Esophagus muscularis mucosa (tissue), 4 donors: ENCODE data around the gene SAP130. TPM values are rescaled to one million over a fixed set of nuclear protein-coding genes. Genes with fewer than 3 reads are reported as not detected.

ENCODE experiments used
- DNase-seq: peaks from one replicate; pipeline ENCODE4 v3.0.0-alpha.2; 2017; ENCODE audit errors: extremely low spot score
- H3K27ac ChIP-seq, 4 donors: fragments of 200-600 bp; sonication (generic); replicated peaks in 1 of 4; 1 replicate in 3 of 4; 2 replicates in 1 of 4; pipeline ENCODE4 v1.5.1; 2016 to 2019; ENCODE audit warnings: mild to moderate bottlenecking in 1 of 4
- H3K27me3 ChIP-seq, 4 donors: fragments of 200-600 bp; sonication (generic); one replicate each; pipeline versions ENCODE4 v1.5.1 to v1.6.0; 2016 to 2019
- H3K36me3 ChIP-seq, 4 donors: fragments of 200-600 bp; sonication (generic); one replicate each; pipeline ENCODE4 v1.5.1; 2016 to 2019
- H3K4me1 ChIP-seq, 4 donors: fragments of 200-600 bp; sonication (generic); one replicate each; pipeline ENCODE4 v1.5.1; 2016 to 2019
- H3K4me3 ChIP-seq, 4 donors: fragments of 200-600 bp; sonication (generic); 1 replicate in 2 of 4; 2 replicates in 2 of 4; pipeline ENCODE4 v1.5.1; 2016 to 2019; ENCODE audit warnings: mild to moderate bottlenecking in 4 of 4, moderate library complexity in 1 of 4
- H3K9me3 ChIP-seq, 4 donors: fragments of 200-600 bp; sonication (generic); 1 replicate in 3 of 4; 2 replicates in 1 of 4; pipeline ENCODE4 v1.5.1; 2016 to 2019
- CTCF ChIP-seq, 3 experiments: fragments of 200-600 bp in 2 of 3; fragments of 450-650 bp in 1 of 3; sonication (generic) in 2 of 3; IDR thresholded peaks; one replicate each; pipeline ENCODE4 v1.5.1; 2017 to 2019; ENCODE audit warnings: antibody characterized with exemption in 3 of 3, mild to moderate bottlenecking in 2 of 3, moderate library complexity in 1 of 3
- EP300 ChIP-seq: sonication (generic); formaldehyde crosslinking; IDR thresholded peaks from one replicate; pipeline ENCODE4 v1.6.1; 2017; ENCODE audit warnings: antibody characterized with exemption
- POLR2A ChIP-seq: fragments of 450-650 bp; IDR thresholded peaks from one replicate; pipeline ENCODE4 v1.6.1; 2017; ENCODE audit warnings: antibody characterized with exemption, moderate library complexity, mild to moderate bottlenecking, low read depth
- POLR2AphosphoS5 ChIP-seq, 2 donors: sonication (generic); formaldehyde crosslinking; IDR thresholded peaks; one replicate each; pipeline ENCODE4 v1.6.1; 2017; ENCODE audit warnings: antibody characterized with exemption in 2 of 2
- WGBS: methylation state at CpG from one replicate; pipeline ENCODE4 v1.1.5; 2018; 5-methylcytosine and 5-hydroxymethylcytosine counted together
- intact Hi-C: fragments of 100-400 bp; cut with DNase I; formaldehyde crosslinking; loops from one replicate; pipeline ENCODE4 v1.15.1; 2023
- total RNA-seq, 4 donors: library from RNA; depleted of rRNA; stranded (reverse); fragments of >200 nt; gene quantifications; one replicate each; pipeline versions ENCODE4 v1.1.0 to v1.2.1, GENCODE V29; 2016

SAP130 gene
- total RNA-seq, 4 donors from 2014 or later, result 6.8 to 12.3 (median 10.7) TPM

GRCh38 chr2:128027278-128027800 is 520 bp downstream of the SAP130 start:
- Histone ChIP-seq H3K27ac (peak overlapping the region; percentile 95 to 99 (median 96)), H3K27me3 (peaks cover 0 to 4% (median 0%) of the 10 kb centered on the region in 4 donors), H3K36me3 (peaks cover 0 to 6% (median 2%) of the 10 kb centered on the region in 4 donors), H3K4me3 (peak overlapping the region; percentile 87 to 98 (median 95)), H3K4me1 (peaks cover 12 to 26% (median 21%) of the 10 kb centered on the region in 4 donors), H3K9me3 (no peaks in the 10 kb centered on the region)
- peak; percentile 100 for DNase-seq
- WGBS, result no CpG with 5 or more reads among the region's 51 CpGs
- TF ChIP-seq EP300, result no peak
- peak in 1 of 2 donors; percentile 69 for TF ChIP-seq POLR2AphosphoS5 (IDR thresholded peaks at IDR 0.05)
- intact Hi-C loops, result loop anchor here (5.0 kb wide), 2 partner anchors 65 to 140 kb away; partner anchors contain the start of genes AMMECR1L and UGGT1

- Histone ChIP-seq H3K4me1 (peaks cover 12 to 26% (median 21%) of the 10 kb centered on the region in 4 donors), H3K9me3 (no peaks in the 10 kb centered on the region), H3K4me3 (peak overlapping the region; percentile 87 to 98 (median 95)), H3K27ac (peak overlapping the region; percentile 95 to 99 (median 96)), H3K27me3 (peaks cover 0 to 4% (median 0%) of the 10 kb centered on the region in 4 donors), H3K36me3 (peaks cover 0 to 12% (median 3%) of the 10 kb centered on the region in 4 donors)
- DNase-seq, result no peak
- 2% methylated on average over 26 of the region's 57 CpGs for WGBS
- TF ChIP-seq CTCF (IDR thresholded peaks at IDR 0.05) (no peak), EP300 (no peak), POLR2A (no peak), POLR2AphosphoS5 (IDR thresholded peaks at IDR 0.05) (no peak)
- intact Hi-C loops, result loop anchor here (5.0 kb wide), 2 partner anchors 66 to 139 kb away; partner anchors contain the start of genes AMMECR1L and UGGT1
Observed at GRCh38 chr2:128026448-128027277, 1.2 kb downstream of the SAP130 start.

GRCh38 chr2:128024816-128025215 is 3.0 kb downstream of the SAP130 start:
- WGBS, result 92% methylated on average over 4 of the region's 4 CpGs
- intact Hi-C loops, result loop anchor here (5.0 kb wide), 2 partner anchors 67 to 138 kb away; partner anchors contain the start of genes AMMECR1L and UGGT1
- H3K36me3 ChIP-seq, result peaks cover 0 to 23% (median 4%) of the 10 kb centered on the region in 4 donors
- TF ChIP-seq EP300, result no peak
- TF ChIP-seq CTCF (IDR thresholded peaks at IDR 0.05), result no peak
- TF ChIP-seq POLR2AphosphoS5 (IDR thresholded peaks at IDR 0.05), result no peak
- no peak for TF ChIP-seq POLR2A
- peaks cover 0 to 4% (median 0%) of the 10 kb centered on the region in 4 donors for H3K27me3 ChIP-seq
- H3K4me1 ChIP-seq, result peaks cover 12 to 26% (median 21%) of the 10 kb centered on the region in 4 donors
- H3K4me3 ChIP-seq, result no peak overlapping the region
- H3K27ac ChIP-seq, result no peak overlapping the region
- DNase-seq, result no peak
- H3K9me3 ChIP-seq, result no peaks in the 10 kb centered on the region

GRCh38 chr2:128017561-128017960 is 10.3 kb downstream of the SAP130 start:
- TF ChIP-seq POLR2A (no peak), EP300 (no peak), CTCF (IDR thresholded peaks at IDR 0.05) (no peak), POLR2AphosphoS5 (IDR thresholded peaks at IDR 0.05) (no peak)

GRCh38 chr2:128016620-128017019 is 11.2 kb downstream of the SAP130 start:
- intact Hi-C loops, result no loop called here
- Histone ChIP-seq H3K36me3 (peaks cover 51 to 82% (median 69%) of the 10 kb centered on the region in 4 donors), H3K27ac (no peak overlapping the region), H3K4me3 (no peak overlapping the region), H3K4me1 (no peaks in the 10 kb centered on the region), H3K9me3 (no peaks in the 10 kb centered on the region), H3K27me3 (no peaks in the 10 kb centered on the region)
- no peak for DNase-seq
- 85% methylated on average over 2 of the region's 2 CpGs for WGBS
- TF ChIP-seq EP300 (no peak), CTCF (IDR thresholded peaks at IDR 0.05) (no peak), POLR2A (no peak), POLR2AphosphoS5 (IDR thresholded peaks at IDR 0.05) (no peak)

More at GRCh38 chr2:128017561-128017960, 10.3 kb downstream of the SAP130 start:
- Histone ChIP-seq H3K36me3 (peaks cover 42 to 81% (median 61%) of the 10 kb centered on the region in 4 donors), H3K9me3 (no peaks in the 10 kb centered on the region), H3K27ac (no peak overlapping the region), H3K27me3 (no peaks in the 10 kb centered on the region), H3K4me3 (no peak overlapping the region), H3K4me1 (no peaks in the 10 kb centered on the region)
- DNase-seq, result no peak
- 89% methylated on average over 8 of the region's 8 CpGs for WGBS
- intact Hi-C loops, result no loop called here
